Occipital lobe (tissue), 1 donor: ENCODE data around the gene FAM170A. TPM values are rescaled to one million over a fixed set of nuclear protein-coding genes. Genes with fewer than 3 reads are reported as not detected.

Source experiments
- total RNA-seq: library from RNA; depleted of rRNA; stranded (reverse); fragments of >200 nt; gene quantifications from one replicate; pipeline ENCODE4 v1.2.3, GENCODE V29; 2014

The FAM170A gene
- total RNA-seq, 1 donor from 2014 or later, result not detected

Other genes starting within 250 kb of the FAM170A start
- gene HSD17B4, start 177.1 kb upstream of the FAM170A start, total RNA-seq, result 203 TPM